Osteocyte (in vitro differentiated cells): ENCODE measurements around the gene MGAM2. TPM values are rescaled to one million over a fixed set of nuclear protein-coding genes. Genes with fewer than 3 reads are reported as not detected.
"Not testable (repeated sequence)": the region's sequence is repeated elsewhere in the genome, so short reads cannot be mapped to it uniquely, and the experiment has no call there.

Experiments
- DNase-seq: peaks from one replicate; pipeline ENCODE4 v3.0.0; 2021; ENCODE audit warnings: mixed read lengths; ENCODE audit not compliant: unreplicated experiment; ENCODE audit errors: extremely low spot score
- H3K27ac Mint-ChIP-seq: one replicate; pipeline ENCODE4 v1.8.0; 2021; ENCODE audit warnings: mild to moderate bottlenecking, mixed read lengths; ENCODE audit not compliant: unreplicated experiment
- H3K27me3 Mint-ChIP-seq: one replicate; pipeline ENCODE4 v1.8.0; 2021; ENCODE audit warnings: mixed read lengths; ENCODE audit not compliant: unreplicated experiment
- H3K36me3 Mint-ChIP-seq: one replicate; pipeline ENCODE4 v1.8.0; 2021; ENCODE audit warnings: mixed read lengths; ENCODE audit not compliant: unreplicated experiment
- H3K4me1 Mint-ChIP-seq: one replicate; pipeline ENCODE4 v1.8.0; 2021; ENCODE audit warnings: mixed read lengths; ENCODE audit not compliant: unreplicated experiment
- H3K4me3 Mint-ChIP-seq: one replicate; pipeline ENCODE4 v1.8.0; 2021; ENCODE audit warnings: mild to moderate bottlenecking, moderate library complexity, mixed read lengths; ENCODE audit not compliant: unreplicated experiment
- H3K9me3 Mint-ChIP-seq: one replicate; pipeline ENCODE4 v1.8.0; 2021; ENCODE audit warnings: mixed read lengths; ENCODE audit not compliant: unreplicated experiment
- CTCF ChIP-seq: fragments of 200-600 bp; sonication (generic); IDR thresholded peaks from 2 replicates; pipeline ENCODE4 v1.5.0; 2021; ENCODE audit warnings: antibody characterized with exemption, mild to moderate bottlenecking, moderate library complexity
- total RNA-seq: library from RNA; stranded (reverse); gene quantifications from 2 replicates; pipeline ENCODE4 v1.2.1, GENCODE V29; 2021

Gene MGAM2
- total RNA-seq, 1 donor from 2014 or later, result not detected

GRCh38 chr7:142097571-142097970 lies 13.9 kb upstream of the MGAM2 start:
- H3K36me3 Mint-ChIP-seq, result no peaks in the 10 kb centered on the region
- no peak overlapping the region for H3K4me3 Mint-ChIP-seq
- no peak for TF ChIP-seq CTCF
- no peaks in the 10 kb centered on the region for H3K27me3 Mint-ChIP-seq
- no peaks in the 10 kb centered on the region for H3K9me3 Mint-ChIP-seq
- H3K4me1 Mint-ChIP-seq, result peaks cover 3% of the 10 kb centered on the region
- DNase-seq, result no peak
- no peak overlapping the region for H3K27ac Mint-ChIP-seq

- no peak for DNase-seq
- Mint-ChIP-seq H3K4me3 (no peak overlapping the region), H3K36me3 (no peaks in the 10 kb centered on the region), H3K4me1 (peaks cover 3% of the 10 kb centered on the region), H3K27me3 (no peaks in the 10 kb centered on the region), H3K9me3 (no peaks in the 10 kb centered on the region), H3K27ac (no peak overlapping the region)
- TF ChIP-seq CTCF, result no peak
Measured at GRCh38 chr7:142098004-142098403, 13.5 kb upstream of the MGAM2 start.

GRCh38 chr7:142099347-142099746 lies 12.2 kb upstream of the MGAM2 start:
- not testable (repeated sequence) for H3K4me3 Mint-ChIP-seq, H3K27me3 Mint-ChIP-seq, H3K4me1 Mint-ChIP-seq, H3K27ac Mint-ChIP-seq, H3K9me3 Mint-ChIP-seq, H3K36me3 Mint-ChIP-seq, DNase-seq

GRCh38 chr7:142100634-142101033 lies 10.9 kb upstream of the MGAM2 start:
- H3K9me3 Mint-ChIP-seq, result no peaks in the 10 kb centered on the region
- H3K36me3 Mint-ChIP-seq, result no peaks in the 10 kb centered on the region
- H3K27me3 Mint-ChIP-seq, result no peaks in the 10 kb centered on the region
- H3K4me3 Mint-ChIP-seq, result no peak overlapping the region
- no peak for DNase-seq
- peaks cover 11% of the 10 kb centered on the region for H3K4me1 Mint-ChIP-seq
- no peak for TF ChIP-seq CTCF
- no peak overlapping the region for H3K27ac Mint-ChIP-seq

GRCh38 chr7:142101794-142102193 lies 9.7 kb upstream of the MGAM2 start:
- not testable (repeated sequence) for H3K36me3 Mint-ChIP-seq, H3K27ac Mint-ChIP-seq, H3K9me3 Mint-ChIP-seq, H3K27me3 Mint-ChIP-seq, DNase-seq, H3K4me3 Mint-ChIP-seq
- H3K4me1 Mint-ChIP-seq, result peaks cover 11% of the 10 kb centered on the region

GRCh38 chr7:142104550-142105527 lies 6.7 kb upstream of the MGAM2 start:
- H3K27ac Mint-ChIP-seq, result no peak overlapping the region
- H3K27me3 Mint-ChIP-seq, result peaks cover 10% of the 10 kb centered on the region

More at GRCh38 chr7:142104550-142105527, 6.7 kb upstream of the MGAM2 start:
- Mint-ChIP-seq H3K9me3 (no peaks in the 10 kb centered on the region), H3K36me3 (no peaks in the 10 kb centered on the region), H3K4me3 (no peak overlapping the region), H3K4me1 (peaks cover 8% of the 10 kb centered on the region)
- no peak for DNase-seq
- no peak for TF ChIP-seq CTCF
